Activated T-cell treated with anti-CD3 and anti-CD28 coated beads for 1 hour (primary cell): ENCODE data around the gene WWOX.
A peak's percentile ranks its signal among the peaks of the same experiment; 100 is the strongest.

Experiments
- DNase-seq: peaks from one replicate; pipeline ENCODE4 v3.0.0-alpha.2; 2020; ENCODE audit warnings: low read depth

WWOX gene

DNA sequence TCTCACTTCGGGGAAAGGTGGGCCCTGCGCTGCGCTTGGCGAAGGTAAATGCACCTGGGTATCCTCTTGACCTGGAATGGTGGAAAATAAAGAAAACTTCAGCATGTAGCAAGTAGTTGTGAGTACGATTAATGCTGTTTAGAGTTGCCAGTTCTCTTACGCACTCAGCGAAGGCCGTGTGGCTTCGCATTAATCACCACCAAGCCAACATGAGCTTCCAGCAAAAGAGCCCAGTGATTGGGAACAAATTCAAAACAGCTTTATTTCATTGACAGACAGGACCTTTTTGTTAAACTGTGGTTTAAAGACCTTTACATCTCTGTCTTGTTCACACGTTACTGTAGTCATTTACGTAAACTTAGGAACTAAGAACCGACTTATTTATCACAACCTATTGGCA, 969.7 kb downstream of the WWOX start:
- no peak for DNase-seq

DNA sequence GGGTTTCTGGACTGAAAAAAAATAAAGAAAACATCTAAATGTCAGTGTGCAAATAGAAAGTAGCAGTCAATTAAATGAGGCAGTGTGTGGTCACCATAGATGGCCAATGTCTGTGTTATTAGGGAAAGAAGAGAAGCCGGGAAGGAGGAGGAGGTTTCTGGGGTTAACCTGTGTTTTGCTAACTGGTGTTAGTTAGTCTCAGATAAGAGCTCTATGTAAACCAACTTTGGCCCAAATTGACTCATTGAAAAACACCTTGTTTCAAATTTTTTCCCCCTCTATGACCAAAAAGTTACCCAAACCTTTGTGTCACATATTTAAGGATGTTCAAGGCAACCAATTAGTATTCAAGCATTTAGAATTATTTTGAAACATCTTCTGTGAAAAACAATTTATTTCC, 970.2 kb downstream of the WWOX start:
- no peak for DNase-seq

DNA sequence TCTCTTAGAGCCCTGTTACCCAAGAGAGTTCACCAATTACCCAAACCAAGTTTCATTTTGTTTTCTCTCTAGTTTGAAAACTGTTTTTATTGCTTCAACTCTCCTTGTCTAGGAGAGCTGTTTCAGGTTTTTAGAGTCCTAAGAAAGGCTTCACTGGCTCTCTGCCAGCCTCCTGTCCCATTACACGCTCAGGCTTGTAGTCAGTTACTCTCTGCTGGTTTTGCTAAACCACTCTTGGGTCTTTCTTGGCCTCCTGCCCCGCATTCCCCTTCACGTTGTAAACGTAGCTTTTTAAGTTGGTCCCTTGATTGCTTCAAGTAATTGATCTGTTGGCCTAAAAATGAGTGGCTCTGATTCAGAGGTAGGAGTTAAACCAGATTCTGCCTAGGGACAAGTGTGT, 972.0 kb downstream of the WWOX start:
- no peak for DNase-seq

DNA sequence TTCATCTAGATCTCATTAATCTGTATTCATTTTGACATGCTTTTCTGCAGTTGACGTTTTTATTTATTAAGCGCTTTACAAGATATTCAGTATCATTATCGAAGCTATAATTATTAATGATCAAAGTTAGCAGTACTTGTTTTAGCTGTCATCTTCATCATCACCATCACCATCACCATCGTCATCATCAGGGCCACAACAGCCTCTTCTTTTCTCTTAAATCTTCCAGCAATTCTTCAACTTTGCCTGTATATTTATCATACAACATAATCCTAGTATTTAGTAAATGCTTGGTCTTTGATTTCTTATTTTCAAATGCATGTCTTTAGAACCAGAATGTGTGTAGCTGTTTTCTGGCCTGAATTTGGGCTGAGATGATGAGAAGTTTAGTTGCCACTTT, 973.1 kb downstream of the WWOX start:
- DNase-seq = no peak

DNA sequence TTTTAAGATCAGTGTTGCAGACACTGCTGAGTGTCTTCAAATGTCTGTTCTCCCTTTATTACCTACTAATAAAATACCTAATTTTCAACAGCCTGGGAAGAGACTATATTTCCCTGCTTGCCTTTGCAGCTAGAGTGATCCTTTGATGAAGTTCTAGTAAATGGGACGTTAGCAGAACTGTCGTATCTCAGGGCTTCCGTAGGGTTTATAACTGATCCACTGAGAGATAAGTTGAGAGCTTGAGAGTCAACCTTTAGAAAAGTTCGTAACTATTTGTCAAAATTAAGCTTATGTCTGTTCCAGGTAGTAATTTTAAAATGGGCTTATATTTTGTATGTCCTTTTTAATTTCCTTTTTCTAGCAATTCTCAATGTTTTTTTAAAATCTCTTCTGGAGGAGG, 974.1 kb downstream of the WWOX start:
- no peak for DNase-seq

DNA sequence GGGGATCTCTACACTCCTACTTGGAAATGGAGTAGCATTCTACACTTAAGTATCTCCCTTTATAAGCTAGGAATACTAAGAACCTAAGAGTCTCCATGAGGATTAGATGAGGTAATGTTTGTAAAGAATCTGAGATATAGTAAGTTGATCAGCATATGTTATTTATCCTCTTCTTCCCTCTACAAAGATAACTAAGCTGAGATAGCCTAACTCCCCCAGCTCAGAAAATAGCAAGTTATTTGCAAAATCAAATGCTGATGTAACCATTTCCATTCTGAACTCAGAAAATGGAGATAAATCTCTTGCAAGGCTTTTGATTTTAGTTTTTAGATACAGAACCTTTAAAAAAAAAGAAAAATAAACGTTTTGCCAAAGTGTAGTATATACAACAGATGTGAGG, 975.1 kb downstream of the WWOX start:
- DNase-seq = no peak

DNA sequence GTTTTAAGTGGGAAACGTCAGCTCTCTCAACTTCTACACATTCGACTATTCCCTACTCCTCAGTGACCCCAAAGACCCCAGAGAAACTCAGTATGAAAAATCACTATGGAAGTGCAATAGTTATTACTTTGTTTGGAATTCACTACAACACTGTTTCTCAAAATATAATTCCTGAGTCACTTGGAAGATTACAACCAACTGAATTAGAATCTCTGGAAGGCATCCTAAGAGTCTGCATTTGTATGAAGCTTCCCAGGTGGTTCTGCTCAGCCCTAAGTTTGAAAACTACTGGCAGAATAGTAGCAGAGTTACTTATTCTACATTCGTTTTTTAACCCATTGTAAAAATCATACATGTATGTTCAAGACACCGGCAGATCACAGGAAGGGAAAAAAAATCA, 975.5 kb downstream of the WWOX start:
- no peak for DNase-seq

DNA sequence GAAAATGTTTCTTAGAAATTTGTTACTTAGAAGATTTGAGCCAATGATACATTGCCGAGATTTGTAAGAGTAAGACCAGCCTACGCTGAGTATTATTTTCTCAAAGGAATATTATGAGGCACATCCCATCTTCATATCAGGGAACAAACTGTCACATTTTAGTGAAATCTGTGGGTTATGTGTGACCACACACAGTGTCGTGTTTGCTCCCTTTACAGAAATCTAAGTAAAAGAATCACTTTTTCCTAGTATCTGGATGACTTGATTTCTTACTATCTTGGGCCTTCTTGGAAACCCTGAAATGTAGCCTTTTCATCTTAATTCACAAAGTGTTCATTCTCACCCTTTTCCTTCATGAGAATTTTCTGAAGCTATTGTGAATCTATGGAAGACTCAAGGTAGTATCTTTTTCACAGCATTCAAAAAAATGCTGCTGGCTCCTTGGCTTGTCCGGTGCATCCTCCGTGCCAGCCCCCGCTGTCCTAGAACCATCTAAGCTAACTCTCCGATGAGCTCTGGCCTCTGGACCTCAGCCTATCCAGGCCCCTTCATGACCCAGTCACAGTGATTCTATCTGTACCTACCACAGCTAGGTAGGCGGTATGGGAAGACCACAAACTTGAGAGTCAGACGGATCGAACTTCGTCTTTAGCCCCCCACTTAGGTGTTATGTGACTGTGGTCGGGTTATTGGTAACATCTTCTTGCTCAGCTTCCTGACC, 976.8 kb downstream of the WWOX start:
- no peak for DNase-seq

DNA sequence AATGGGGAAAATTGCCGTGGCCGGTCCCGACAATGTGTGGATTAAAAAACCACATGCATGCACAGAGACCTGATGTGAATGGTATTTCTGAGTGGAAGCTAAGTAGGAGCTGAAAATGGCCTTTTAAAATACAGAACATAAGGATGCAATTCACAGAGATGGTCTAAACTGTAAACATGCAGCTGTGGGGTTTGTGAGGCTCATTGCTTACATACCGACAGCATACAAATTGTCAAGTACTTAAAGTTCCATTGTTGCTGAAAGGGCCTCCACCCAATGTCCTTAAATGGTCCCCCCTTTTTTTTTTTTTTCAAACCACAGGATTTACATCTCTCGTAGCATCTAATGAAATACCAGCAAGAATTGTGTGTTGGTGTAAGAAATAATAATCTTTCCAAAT, 977.9 kb downstream of the WWOX start:
- no peak for DNase-seq

DNA sequence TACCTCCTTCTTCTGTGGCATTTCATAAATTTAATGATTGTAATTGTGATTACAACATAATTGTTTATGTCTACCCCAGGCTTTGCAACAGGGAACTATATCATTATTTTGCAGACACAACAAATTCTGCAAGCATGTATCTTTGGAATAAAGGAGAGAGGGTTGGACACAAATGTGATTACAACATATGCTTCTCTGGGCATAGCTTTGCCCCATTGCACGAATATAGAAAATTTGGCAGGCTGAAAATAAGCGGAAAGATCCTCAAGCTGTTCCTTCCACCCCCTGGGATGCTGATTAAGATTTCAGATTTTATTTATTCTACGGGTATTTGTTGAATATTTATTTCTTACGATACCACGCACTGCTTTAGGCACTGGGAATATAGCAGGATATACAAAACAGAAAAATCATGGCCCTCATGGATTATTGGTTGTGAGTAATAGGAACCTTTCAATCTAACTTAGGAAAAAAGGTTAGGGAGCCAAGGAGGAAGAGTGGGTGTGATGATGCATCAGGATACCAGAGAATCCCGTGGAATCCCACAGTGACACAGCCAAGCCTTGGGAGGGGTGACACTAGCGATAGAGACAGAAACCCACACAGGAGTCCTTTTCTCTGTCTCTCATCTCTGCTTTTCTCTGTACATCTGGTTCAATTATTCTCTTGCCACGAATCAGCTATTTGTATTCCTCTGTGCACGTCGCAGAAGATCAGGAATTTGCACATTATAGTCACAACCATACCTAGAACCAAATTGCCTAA, 980.4 kb downstream of the WWOX start:
- DNase-seq = no peak

DNA sequence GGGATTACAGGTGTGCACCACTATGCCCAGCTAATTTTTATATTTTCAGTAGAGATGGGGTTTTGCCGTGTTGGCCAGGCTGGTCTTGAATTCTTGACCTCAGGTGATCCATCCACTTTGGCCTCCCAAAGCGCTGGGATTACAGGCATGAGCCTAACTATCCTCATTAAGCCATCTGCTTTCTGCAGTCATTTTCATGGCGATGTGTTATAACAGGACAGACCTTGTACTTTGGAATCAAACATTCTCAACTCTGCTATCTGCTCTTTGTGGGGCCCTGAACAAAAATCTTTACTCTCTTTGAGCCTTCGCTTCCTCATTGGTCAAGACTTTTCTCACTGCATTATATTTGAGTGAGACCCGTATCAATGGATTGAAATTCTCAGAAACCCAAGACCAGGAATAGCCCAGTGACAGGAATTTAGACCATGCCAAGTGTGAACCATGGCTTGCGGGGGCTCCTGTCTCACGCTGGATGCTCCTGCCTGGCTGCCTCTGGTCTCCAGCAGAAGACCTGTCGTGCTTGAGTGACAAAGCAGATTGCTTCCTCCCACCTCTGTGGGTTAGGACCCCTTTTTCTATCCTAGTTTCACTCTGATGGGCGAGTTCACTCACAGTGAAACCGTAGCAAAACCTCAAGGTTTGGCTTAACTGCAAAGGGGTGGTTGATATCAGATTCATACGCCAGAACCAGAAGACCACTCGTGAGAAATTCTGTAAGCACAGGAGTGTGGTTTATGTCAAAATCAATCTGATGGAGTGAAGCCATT, 982.0 kb downstream of the WWOX start:
- no peak for DNase-seq

DNA sequence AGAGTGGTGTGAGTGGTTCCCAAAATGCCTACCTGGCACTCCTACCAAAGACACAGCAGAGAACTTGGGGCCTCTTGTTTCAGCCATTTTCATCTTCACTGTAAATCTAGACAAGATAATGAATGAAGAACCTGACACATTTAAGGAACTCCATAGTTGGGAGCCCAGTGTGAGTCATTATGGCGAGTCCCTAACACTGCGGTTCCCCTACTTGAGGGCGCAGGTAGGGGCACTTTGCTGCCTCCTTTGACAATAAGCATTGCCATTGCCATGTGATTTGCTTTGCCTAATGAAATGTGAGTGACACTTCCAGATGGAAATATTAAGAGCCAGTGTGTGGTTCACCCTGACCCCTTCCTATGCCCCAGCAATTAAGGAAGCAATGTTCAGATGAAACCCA, 983.5 kb downstream of the WWOX start:
- no peak for DNase-seq

DNA sequence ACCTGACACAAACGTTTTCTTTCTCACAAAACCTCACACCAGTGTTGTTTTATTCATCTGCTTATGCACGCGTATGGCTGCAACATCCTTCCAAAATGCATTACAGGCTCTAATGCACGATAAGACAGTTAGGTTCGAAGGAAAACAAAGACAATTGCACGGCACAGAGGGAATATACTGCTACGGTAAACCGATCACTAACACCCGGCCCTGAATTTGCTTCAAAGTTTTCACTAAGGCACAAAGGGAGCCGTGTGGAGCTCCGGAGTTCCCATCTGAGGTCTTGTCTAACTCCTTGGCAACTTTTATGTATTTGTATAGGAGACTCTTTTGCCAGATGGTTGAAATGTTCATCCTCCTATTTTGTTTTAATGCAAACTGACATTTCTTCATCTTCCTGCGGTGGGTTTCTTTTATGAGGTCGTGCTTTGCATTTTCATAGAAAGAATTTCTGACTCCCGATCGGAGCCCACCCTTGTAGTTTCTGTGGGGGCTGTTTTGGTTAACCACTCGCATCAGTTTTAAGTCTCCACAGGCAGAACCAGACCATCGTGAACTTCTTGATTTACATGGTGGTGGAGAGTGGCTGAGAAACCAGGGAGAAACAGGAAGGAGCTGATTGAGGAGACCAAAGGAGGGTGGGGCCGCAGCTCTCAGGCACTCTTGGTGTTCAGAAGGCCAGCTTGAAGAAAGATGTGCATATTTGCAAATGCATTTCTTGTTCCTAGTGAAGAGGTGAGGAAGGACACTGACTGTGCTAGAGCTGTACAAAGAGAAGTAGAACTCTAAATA, 984.2 kb downstream of the WWOX start:
- no peak for DNase-seq

DNA sequence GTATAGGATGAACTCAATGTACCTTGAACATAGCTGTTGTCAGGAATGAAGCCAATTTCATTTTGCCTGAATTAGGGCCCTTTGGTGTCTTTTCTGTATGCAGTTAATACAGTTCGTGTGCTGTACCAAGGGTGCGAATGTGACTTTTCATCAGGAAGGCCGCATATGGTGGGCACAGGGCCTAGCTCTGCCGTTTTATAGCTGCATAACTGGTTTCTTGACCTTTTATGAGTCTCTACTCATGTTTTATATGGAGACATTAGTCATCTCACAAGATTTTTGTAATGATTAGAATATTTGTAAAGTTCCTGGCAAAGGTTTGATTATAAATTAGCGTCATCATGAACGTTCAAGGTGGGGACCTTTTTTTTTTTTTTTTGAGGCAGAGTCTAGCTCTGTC, 989.5 kb downstream of the WWOX start:
- no peak for DNase-seq

DNA sequence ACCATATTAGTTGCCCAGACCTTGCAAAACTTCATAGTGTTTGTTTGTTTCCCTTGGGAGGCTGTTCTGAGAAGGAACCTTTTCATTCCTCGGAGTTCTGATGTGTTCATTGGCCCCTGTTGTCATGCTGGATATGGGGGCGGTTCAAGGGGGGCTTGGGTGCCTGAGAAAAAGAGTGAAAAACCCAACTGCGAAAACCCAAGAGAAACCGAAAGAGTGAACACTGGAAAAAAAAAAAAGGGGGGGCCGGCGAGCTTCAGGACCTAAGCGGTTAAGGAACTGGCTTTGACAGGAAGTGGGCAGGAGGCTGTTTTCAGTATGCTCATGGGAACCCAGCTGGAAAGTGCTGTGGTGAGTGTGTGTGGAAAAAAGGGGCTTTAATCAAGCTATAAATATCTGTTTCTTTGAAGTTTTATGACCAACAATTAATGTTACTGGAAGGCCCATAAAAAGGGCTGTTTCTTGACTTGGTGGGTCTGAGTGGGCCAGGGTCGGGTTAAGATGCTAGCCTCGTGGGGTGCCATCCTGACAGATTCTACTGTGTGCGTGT, 990.4 kb downstream of the WWOX start:
- peak; percentile 9 for DNase-seq

DNA sequence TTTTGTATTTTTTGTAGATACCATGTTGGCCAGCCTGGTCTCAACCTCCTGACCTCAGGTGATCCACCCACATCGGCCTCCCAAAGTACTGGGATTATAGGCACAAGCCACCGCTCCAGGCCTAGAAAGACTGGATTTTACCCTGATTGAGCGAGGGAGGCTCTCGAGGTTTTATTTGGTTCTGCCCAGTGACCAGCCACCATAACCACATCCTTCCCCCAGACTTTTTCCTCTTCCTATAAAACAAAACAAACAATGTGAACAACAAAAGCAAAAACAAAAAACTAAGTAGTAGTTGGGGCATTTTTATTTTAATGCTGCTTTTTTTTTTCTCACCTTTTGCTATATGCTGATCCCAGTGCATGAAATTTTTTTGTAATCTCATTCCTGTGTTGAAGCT, 991.5 kb downstream of the WWOX start:
- no peak for DNase-seq

DNA sequence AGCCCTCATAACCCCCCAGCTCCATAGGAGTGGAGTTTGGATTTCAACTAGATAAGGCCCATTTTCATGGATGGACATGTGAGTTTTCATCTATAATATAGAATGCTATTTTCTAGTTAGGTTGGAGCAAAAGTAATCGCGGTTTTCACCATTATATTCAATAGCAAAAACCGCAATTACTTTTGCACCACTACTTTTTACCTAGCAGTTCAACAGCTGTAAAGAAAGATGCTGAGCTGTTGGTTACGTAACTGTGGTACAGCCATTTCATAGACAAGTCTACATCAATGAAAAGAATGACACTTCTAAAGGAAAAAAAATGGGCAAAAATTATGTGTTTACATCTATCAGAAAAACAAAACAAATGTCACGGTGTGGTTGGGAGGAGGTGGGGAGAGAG, 993.4 kb downstream of the WWOX start:
- no peak for DNase-seq

DNA sequence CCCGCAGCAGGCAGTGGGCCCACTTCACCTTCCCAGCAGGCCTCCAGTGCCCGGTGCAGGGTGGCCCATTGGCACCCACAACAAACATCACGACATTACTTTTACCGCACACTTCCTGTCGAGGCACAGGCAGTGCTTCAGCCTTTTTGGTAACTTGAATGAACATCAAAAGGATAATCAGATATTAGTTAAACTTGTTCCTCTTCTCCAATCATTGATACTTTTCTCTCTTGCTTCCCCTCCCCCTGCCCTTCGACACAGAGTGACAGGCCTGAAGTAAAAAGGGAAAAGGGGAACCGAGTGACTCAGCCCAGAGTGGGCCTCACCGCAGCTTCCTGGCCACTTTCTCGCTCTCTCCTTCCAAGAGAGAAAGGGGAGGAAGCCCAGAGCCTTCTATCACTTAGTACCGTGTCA, 994.1 kb downstream of the WWOX start:
- no peak for DNase-seq

DNA sequence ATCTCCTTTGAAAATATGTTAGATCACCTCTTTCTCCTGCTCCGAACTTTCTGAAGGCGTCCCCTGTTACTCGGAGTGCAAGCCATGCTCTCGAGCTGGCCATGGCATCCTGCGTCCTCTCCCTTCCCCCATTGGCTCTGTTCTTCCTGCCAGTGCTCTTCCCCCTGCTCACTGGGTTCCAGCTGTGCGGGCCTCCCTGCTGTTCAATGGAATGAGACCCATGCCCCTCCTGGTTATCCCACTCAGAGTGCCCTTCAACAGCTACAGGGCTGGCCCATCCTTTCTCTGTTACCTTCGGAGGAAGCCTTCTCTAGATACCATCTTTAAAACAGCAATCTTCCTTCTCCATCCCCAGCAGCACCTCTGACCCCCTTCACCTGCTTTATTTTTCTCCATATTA, 996.8 kb downstream of the WWOX start:
- no peak for DNase-seq

DNA sequence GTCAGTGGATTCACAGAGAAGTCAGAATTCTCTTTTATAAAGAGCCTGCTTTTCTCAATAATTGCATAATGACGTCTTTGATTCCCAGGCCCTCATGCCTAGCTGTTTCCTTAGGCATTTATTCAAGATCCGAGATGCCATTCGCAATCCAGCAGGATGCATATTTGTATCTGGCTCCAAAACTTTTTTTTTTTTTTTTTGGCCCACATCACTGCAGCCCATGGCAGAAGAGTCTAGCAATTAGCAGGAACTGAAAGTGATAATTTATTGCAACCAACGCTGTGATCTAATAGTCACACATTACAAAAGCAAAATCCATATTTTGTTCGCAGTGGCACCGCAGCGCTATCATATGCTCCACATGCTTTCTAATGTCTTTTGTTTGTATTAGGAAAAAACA, 997.7 kb downstream of the WWOX start:
- no peak for DNase-seq

DNA sequence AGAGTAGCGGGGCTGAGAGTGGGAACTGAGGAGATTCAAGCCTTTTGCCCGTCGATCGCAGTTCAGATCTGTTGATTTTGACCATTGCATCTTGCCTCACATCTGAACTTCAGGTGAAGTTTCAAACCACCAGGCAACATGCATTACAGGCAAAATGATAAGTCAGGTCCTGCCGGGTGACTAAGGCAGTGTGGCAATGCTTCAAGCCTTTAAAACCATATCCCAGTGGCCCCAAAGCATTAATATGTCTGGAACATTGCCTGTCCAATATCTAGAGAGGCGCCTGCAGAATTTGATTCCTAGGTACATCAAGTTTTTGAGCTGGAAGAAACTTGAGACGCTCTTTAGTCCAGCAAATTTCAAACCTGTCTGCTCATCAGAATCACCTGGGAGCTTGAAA, 998.3 kb downstream of the WWOX start:
- no peak for DNase-seq

DNA sequence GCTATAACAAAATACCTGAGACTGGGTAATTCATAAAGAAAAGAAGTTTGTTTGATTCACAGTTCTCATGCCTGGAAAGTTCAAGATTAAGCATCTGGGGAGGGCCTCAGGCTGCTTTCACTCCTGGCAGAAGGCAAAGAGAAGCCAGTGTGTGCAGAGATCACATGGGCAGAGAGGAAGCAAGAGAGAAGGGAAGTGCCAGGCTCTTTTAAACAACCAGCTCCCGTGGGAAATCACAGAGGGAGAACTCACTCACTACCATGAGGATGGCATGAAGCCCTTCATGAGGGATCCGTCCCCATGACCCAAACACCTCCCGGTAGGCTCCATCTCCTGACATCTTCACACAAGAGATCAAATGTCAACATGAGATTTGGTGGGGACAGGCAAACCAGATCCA, 999.5 kb downstream of the WWOX start:
- DNase-seq = no peak
